Right lobe of liver (tissue), 4 donors: Measurements from ENCODE around the gene CACNA1C.

Experiments
- POLR2A ChIP-seq: fragments of 450-650 bp; IDR thresholded peaks from one replicate; pipeline ENCODE4 v1.6.1; 2017; ENCODE audit warnings: antibody characterized with exemption, mild to moderate bottlenecking
- TF ChIP-seq, protein P1 (sequence below), 4 donors: fragments of 200-600 bp in 3 of 4; fragments of 450-650 bp in 1 of 4; IDR thresholded peaks; one replicate each; pipeline versions ENCODE4 v1.5.1 to v1.8.0; 2016 to 2022; ENCODE audit warnings: antibody characterized with exemption in 4 of 4, mild to moderate bottlenecking in 2 of 4
- donor health status: DM: no; HTN: no; CAD: no.
- donor health status: DM: no; HTN: no; CAD: no.
- donor health status: DM: no; HTN: yes; CAD: no.

DNA sequence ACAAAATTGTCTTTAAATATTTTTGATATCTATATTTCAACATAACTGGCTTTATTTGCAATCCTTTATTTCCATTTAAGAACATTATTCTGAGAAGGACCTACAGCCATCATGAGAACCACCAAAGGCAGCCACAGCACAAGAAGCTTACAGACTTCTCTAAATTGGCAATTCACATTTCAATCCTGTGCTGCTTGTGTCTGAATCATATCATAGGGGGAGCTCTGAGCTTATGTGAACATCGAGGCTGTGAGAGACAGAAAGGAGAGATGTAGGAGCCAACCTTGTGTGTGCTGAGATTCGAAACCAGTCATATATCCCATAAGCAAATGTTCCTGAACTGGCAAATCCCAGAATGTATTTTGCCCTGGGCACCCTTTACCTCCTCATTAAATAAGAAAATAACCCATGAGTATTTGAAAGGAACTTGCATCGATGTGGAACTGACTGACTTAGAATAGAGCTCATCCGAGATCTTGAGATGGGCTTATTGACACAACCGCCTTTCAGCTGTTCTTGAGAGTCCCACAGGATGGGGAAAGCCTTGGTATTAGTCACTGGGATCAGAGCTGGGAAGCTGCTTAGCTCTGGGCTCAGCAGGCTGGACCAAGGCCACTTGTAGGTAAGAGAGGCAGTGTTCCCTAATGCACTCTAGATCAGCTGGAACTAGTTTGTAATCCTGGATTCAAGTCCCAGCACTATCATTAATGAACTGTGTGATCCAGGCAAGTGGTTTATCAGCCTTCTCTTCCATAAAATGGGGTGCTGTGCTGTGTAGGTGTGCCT is 329.8 kb downstream of the CACNA1C start:
- TF ChIP-seq, protein P1, sequence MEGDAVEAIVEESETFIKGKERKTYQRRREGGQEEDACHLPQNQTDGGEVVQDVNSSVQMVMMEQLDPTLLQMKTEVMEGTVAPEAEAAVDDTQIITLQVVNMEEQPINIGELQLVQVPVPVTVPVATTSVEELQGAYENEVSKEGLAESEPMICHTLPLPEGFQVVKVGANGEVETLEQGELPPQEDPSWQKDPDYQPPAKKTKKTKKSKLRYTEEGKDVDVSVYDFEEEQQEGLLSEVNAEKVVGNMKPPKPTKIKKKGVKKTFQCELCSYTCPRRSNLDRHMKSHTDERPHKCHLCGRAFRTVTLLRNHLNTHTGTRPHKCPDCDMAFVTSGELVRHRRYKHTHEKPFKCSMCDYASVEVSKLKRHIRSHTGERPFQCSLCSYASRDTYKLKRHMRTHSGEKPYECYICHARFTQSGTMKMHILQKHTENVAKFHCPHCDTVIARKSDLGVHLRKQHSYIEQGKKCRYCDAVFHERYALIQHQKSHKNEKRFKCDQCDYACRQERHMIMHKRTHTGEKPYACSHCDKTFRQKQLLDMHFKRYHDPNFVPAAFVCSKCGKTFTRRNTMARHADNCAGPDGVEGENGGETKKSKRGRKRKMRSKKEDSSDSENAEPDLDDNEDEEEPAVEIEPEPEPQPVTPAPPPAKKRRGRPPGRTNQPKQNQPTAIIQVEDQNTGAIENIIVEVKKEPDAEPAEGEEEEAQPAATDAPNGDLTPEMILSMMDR (IDR thresholded peaks at IDR 0.05), result no peak
- no peak for TF ChIP-seq POLR2A
